Karpas-422 (cell line): ENCODE data around the gene CDCP2. TPM values are rescaled to one million over a fixed set of nuclear protein-coding genes. Genes with fewer than 3 reads are reported as not detected.

Experiments used
- DNase-seq: peaks from one replicate; pipeline ENCODE4 v3.0.0-alpha.2; 2015
- H2AFZ ChIP-seq: fragments of 200-600 bp; sonication (generic); 2 replicates; pipeline ENCODE4 v1.6.1; 2014; ENCODE audit warnings: antibody characterized with exemption, low read length, mixed read lengths
- H3K27ac ChIP-seq: fragments of 200-600 bp; sonication (generic); 2 replicates; pipeline ENCODE4 v1.5.1; 2014; ENCODE audit warnings: mild to moderate bottlenecking, low read length, moderate library complexity
- H3K27me3 ChIP-seq: fragments of 200-600 bp; sonication (generic); 2 replicates; pipeline ENCODE4 v1.6.1; 2014; ENCODE audit warnings: low read length, mixed read lengths
- H3K36me3 ChIP-seq: fragments of 200-600 bp; sonication (generic); 2 replicates; pipeline ENCODE4 v1.6.1; 2014; ENCODE audit warnings: low read length, mixed read lengths; ENCODE audit not compliant: insufficient read depth
- H3K4me1 ChIP-seq: fragments of 200-600 bp; sonication (generic); 2 replicates; pipeline ENCODE4 v1.6.1; 2014; ENCODE audit warnings: mild to moderate bottlenecking, low read length, mixed read lengths
- H3K4me2 ChIP-seq: fragments of 200-600 bp; sonication (generic); 2 replicates; pipeline ENCODE4 v1.6.1; 2014; ENCODE audit warnings: low read length, low read depth, mild to moderate bottlenecking; ENCODE audit not compliant: poor library complexity, severe bottlenecking
- H3K4me3 ChIP-seq: fragments of 200-600 bp; sonication (generic); 2 replicates; pipeline ENCODE4 v1.5.1; 2014; ENCODE audit warnings: mild to moderate bottlenecking, antibody characterized with exemption, low read length, mixed read lengths
- H3K79me2 ChIP-seq: fragments of 200-600 bp; sonication (generic); 2 replicates; pipeline ENCODE4 v1.6.1; 2014; ENCODE audit warnings: mild to moderate bottlenecking, low read length, mixed read lengths
- H3K9ac ChIP-seq: fragments of 200-600 bp; sonication (generic); 2 replicates; pipeline ENCODE4 v1.6.0; 2014; ENCODE audit warnings: low read length
- H3K9me2 ChIP-seq: fragments of 200-600 bp; sonication (generic), shearing (Covaris generic); replicated peaks from 2 replicates; pipeline ENCODE4 v1.6.0; 2014; ENCODE audit warnings: mild to moderate bottlenecking, low read length, moderate library complexity; ENCODE audit not compliant: insufficient read depth
- H3K9me3 ChIP-seq: fragments of 300-700, 200-600 bp; sonication (generic); 2 replicates; pipeline ENCODE4 v1.6.1; 2014; ENCODE audit warnings: low read length, mixed read lengths
- H4K20me1 ChIP-seq: fragments of 200-600 bp; sonication (generic); 2 replicates; pipeline ENCODE4 v1.6.1; 2014; ENCODE audit warnings: mild to moderate bottlenecking, antibody characterized with exemption, low read length, low read depth; ENCODE audit not compliant: insufficient read depth
- total RNA-seq: library from RNA; depleted of rRNA; stranded (reverse); fragments of >200 nt; shearing (Covaris generic); gene quantifications from 2 replicates; pipeline ENCODE4 v1.2.3, GENCODE V29; 2014; ENCODE audit warnings: low replicate concordance

Gene CDCP2
- total RNA-seq, 1 experiment from 2014 or later, result not detected

DNA sequence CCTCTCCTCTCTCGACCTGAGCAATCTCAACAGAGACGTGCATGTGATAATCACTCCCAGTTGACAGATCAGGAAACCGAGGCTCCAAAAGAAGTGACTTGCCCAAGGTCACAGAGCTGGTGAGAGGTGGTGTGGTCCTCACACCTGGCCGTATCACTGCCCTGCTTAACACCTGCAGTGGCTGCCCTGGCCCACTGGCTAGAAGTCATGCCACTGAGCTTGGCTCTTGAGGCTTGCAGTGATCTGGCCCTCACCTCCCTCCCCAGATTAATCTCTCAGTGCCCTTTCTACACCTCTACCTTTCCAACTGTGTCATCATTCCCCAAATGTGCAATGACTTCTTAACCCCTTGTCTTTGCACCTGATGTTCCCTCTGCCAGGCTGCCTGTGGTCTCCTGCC, 38.8 kb downstream of the CDCP2 start:
- Histone ChIP-seq H3K4me3 (no peak overlapping the region), H4K20me1 (no peaks in the 10 kb centered on the region), H2AFZ (no peak overlapping the region), H3K27ac (no peak overlapping the region), H3K4me1 (no peaks in the 10 kb centered on the region), H3K4me2 (no peak overlapping the region), H3K9me3 (no peaks in the 10 kb centered on the region), H3K9me2 (no peaks in the 10 kb centered on the region), H3K27me3 (no peaks in the 10 kb centered on the region), H3K79me2 (no peaks in the 10 kb centered on the region), H3K9ac (no peak overlapping the region), H3K36me3 (no peaks in the 10 kb centered on the region)
- no peak for DNase-seq

DNA sequence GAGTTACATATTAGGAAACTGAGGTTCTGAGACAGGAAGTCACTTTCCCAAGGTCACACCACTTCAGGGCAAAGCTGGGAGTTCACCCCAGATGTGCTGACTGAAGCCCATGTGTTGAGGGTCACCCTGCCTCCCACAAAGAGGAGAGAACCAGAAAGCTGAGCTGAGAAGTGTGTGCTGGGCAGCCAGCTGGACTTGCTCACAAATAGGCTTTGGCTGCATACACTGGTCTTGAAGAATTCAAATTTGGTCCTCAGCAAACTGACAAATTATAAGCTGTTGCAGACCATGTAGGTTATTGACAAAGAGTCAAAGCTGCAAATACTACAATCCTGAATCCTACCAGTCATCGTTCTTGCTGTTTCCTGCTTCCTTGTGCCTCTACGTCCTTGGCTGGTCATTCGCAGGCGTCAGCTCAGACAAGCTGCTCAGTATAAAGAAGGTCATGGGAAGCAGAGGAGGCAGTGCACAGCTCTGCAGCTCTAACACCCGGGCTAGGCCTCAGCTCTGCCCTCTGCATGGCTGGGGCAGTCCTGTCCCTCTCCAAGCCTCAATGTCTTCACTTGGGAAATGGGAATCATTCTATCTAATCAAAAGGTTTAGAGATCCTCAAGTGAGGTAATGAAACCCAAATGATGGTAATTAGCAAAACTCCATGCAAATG, 40.0 kb downstream of the CDCP2 start:
- H3K4me2 ChIP-seq, result no peak overlapping the region
- H2AFZ ChIP-seq, result no peak overlapping the region
- H3K9me3 ChIP-seq, result no peaks in the 10 kb centered on the region
- no peaks in the 10 kb centered on the region for H3K9me2 ChIP-seq
- no peak overlapping the region for H3K4me3 ChIP-seq
- no peak overlapping the region for H3K9ac ChIP-seq
- H3K79me2 ChIP-seq, result no peaks in the 10 kb centered on the region
- DNase-seq, result no peak
- H3K27me3 ChIP-seq, result no peaks in the 10 kb centered on the region
- no peaks in the 10 kb centered on the region for H3K36me3 ChIP-seq
- H4K20me1 ChIP-seq, result no peaks in the 10 kb centered on the region
- no peak overlapping the region for H3K27ac ChIP-seq
- H3K4me1 ChIP-seq, result no peaks in the 10 kb centered on the region

DNA sequence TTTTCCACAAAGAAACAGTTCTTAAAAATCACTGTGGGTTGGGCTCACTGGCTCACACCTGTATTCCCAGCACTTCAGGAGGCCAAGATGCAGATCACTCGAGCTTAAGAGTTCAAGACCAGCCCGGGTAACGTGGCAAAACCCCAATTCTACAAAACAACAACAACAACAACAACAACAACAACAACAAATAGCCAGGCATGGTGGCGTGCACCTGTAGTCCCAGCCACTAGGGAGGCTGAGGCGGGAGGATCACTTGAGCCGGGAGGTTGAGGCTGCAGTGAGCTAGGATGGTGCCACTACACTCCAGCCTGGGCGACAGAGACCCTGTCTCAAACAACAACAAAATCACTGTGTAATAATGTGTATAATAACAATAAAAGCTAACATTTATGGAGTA, 40.8 kb downstream of the CDCP2 start:
- Histone ChIP-seq H3K4me2 (no peak overlapping the region), H2AFZ (no peak overlapping the region), H3K79me2 (no peaks in the 10 kb centered on the region), H3K9me3 (no peaks in the 10 kb centered on the region), H3K9ac (no peak overlapping the region), H3K27me3 (no peaks in the 10 kb centered on the region), H3K36me3 (no peaks in the 10 kb centered on the region), H3K4me1 (no peaks in the 10 kb centered on the region), H3K9me2 (no peaks in the 10 kb centered on the region), H3K27ac (no peak overlapping the region), H4K20me1 (no peaks in the 10 kb centered on the region), H3K4me3 (no peak overlapping the region)
- no peak for DNase-seq

DNA sequence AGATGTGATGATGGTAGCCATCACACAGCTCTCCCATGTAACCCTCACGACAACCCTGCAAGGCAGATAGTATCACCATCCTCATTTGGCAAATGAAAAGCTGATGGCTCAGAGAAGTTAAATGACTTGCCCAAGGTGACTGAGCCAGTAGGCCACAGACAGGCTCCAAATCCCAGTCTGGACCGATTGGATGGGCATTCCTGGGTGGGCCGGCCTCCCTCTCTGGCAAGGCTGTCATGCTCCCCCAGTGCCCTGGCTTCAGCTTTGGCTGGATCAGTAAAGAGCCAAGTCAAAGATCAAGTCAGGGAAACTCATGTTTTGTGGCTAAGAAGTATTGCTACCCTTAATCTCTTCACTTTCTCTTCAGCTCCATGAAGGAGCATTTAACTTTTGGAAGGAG, 41.2 kb downstream of the CDCP2 start:
- Histone ChIP-seq H3K9me2 (no peaks in the 10 kb centered on the region), H3K27ac (no peak overlapping the region), H3K4me2 (no peak overlapping the region), H3K9ac (no peak overlapping the region), H3K27me3 (no peaks in the 10 kb centered on the region), H3K4me3 (no peak overlapping the region), H4K20me1 (no peaks in the 10 kb centered on the region), H3K9me3 (no peaks in the 10 kb centered on the region), H3K4me1 (no peaks in the 10 kb centered on the region), H3K79me2 (no peaks in the 10 kb centered on the region), H3K36me3 (no peaks in the 10 kb centered on the region), H2AFZ (no peak overlapping the region)
- DNase-seq, result no peak

DNA sequence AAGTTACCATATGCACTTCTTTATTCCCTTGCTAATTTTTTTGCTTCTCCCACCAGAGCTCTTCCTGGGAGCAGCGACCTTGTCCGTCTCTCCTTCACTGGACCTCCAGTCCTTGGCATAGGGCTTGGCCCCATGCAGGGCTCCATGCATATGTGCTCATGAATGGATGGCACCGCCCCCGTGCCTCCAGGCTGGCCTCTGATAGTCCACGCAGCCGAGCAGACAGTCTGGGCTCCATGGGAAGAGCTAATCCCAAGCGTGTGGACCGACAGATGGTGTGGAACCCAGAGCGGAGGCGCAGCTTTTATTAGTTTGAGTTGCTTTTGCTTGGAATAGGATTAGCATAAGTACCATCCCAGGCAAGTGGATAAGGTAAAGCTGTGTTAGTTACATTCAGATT, 41.8 kb downstream of the CDCP2 start:
- Histone ChIP-seq H3K9me3 (no peaks in the 10 kb centered on the region), H3K4me2 (no peak overlapping the region), H3K9me2 (no peaks in the 10 kb centered on the region), H3K79me2 (no peaks in the 10 kb centered on the region), H3K27ac (no peak overlapping the region), H4K20me1 (no peaks in the 10 kb centered on the region), H2AFZ (no peak overlapping the region), H3K36me3 (no peaks in the 10 kb centered on the region), H3K4me3 (no peak overlapping the region), H3K27me3 (no peaks in the 10 kb centered on the region), H3K9ac (no peak overlapping the region), H3K4me1 (no peaks in the 10 kb centered on the region)
- DNase-seq, result no peak

DNA sequence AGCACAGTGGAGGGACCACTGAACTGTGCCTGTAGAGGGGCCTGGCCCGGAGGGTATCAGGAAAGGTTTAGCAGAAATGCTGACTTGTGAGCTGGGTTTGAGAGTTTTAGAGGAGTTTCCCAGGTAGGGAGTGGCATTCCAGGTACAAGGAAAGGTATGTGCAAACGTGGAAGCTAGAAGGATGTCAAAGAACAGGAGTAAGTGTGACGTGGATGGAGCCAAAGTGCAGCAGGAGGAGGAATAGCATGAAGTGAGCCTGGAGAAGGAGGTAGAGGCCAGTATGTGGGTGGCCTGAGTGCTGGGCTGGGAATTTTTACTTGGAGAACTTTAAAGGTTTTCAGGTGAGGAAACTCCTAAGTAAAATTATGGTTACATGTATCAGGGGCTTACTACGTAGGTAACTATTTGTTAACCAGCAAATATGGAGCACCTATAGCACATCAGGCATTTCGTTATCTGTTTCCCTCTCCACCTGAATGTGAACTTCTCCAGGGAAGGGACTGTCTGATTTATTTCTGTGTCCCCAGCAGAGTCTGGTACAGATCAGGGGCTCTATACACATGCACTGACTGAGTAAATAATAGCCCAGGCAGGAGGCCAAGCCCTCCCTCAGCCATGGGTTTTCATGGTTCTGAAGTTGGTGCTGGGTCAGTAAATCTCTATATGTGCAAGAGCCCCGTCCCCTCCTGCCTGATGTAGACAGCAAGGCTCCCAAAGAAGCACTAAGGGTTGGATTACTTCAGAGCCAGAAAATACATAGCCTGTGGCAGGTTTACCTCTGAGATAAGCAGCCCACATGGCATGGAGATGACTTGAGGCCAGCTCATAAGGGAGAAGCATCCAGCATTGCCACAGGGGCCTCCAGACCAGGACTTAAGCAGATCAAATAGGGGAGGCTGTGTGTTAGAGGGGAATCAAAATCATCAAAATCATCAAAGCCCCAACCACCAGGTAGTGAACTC, 43.4 kb downstream of the CDCP2 start:
- H3K27ac ChIP-seq, result no peak overlapping the region
- H3K79me2 ChIP-seq, result no peaks in the 10 kb centered on the region
- DNase-seq, result no peak
- no peaks in the 10 kb centered on the region for H3K9me3 ChIP-seq
- no peaks in the 10 kb centered on the region for H3K4me1 ChIP-seq
- H3K9ac ChIP-seq, result no peak overlapping the region
- H3K27me3 ChIP-seq, result no peaks in the 10 kb centered on the region
- H3K9me2 ChIP-seq, result no peaks in the 10 kb centered on the region
- no peak overlapping the region for H2AFZ ChIP-seq
- H3K4me3 ChIP-seq, result no peak overlapping the region
- H4K20me1 ChIP-seq, result no peaks in the 10 kb centered on the region
- H3K4me2 ChIP-seq, result no peak overlapping the region
- H3K36me3 ChIP-seq, result no peaks in the 10 kb centered on the region

DNA sequence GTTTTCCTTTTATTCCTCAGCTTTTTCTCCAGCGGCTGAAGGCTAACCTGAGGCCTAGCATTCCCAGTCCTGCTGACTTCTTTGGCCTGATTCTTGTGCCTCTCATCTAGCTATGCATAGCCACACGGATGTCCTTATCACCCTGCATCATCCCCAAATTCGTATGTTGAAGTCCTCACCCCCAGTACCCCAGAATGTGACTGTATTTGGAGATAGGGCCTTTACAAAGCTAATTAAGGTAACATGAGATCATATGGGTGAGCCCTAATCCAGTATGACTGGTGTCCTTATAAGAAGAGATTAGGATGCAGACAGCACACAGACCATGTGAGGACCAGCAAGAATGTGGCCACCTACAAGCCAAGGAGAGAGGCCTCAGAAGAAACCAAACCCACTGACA, 44.6 kb downstream of the CDCP2 start:
- Histone ChIP-seq H3K9me3 (no peaks in the 10 kb centered on the region), H3K9ac (no peak overlapping the region), H4K20me1 (no peaks in the 10 kb centered on the region), H3K27me3 (no peaks in the 10 kb centered on the region), H3K9me2 (no peaks in the 10 kb centered on the region), H3K79me2 (no peaks in the 10 kb centered on the region), H2AFZ (no peak overlapping the region), H3K36me3 (no peaks in the 10 kb centered on the region), H3K4me2 (no peak overlapping the region), H3K4me3 (no peak overlapping the region), H3K27ac (no peak overlapping the region), H3K4me1 (no peaks in the 10 kb centered on the region)
- DNase-seq, result no peak

DNA sequence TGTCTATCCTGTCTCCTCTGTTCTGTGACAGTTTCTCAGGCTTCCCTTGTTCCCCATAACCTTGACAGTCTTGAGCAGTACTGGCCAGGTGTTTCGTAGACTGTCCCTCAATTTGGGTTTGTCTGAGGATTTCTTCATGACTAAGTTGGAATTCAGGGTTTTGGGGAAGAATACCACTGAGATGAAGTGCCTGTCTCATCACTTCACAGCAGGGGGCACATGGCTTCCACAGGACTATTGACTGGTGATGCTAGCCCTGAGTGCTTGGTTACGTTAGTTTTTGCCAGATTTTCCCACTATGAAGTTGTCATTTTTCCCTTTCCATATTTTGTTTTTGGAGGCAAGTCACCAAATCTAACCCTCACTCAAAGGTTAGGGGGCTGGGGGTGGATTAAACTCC, 45.7 kb downstream of the CDCP2 start:
- Histone ChIP-seq H3K4me3 (no peak overlapping the region), H4K20me1 (no peaks in the 10 kb centered on the region), H3K9ac (no peak overlapping the region), H3K27ac (no peak overlapping the region), H2AFZ (no peak overlapping the region), H3K36me3 (no peaks in the 10 kb centered on the region), H3K27me3 (no peaks in the 10 kb centered on the region), H3K4me2 (no peak overlapping the region), H3K4me1 (no peaks in the 10 kb centered on the region), H3K9me2 (no peaks in the 10 kb centered on the region), H3K79me2 (no peaks in the 10 kb centered on the region), H3K9me3 (no peaks in the 10 kb centered on the region)
- DNase-seq, result no peak
